HUES64 (cell line): ENCODE results near the gene SH2D1B. TPM values are rescaled to one million over a fixed set of nuclear protein-coding genes. Genes with fewer than 3 reads are reported as not detected.
"Not testable (repeated sequence)": the region's sequence is repeated elsewhere in the genome, so short reads cannot be mapped to it uniquely, and the experiment has no call there.

ENCODE experiments used
- H3K27ac ChIP-seq: 2 replicates; pipeline ENCODE4 v1.7.0; 2013; ENCODE audit warnings: low read depth, low read length, inconsistent platforms
- H3K27me3 ChIP-seq: 2 replicates; pipeline ENCODE4 v1.6.1; 2013; ENCODE audit warnings: mild to moderate bottlenecking, low read length; ENCODE audit not compliant: insufficient read depth
- H3K36me3 ChIP-seq: 2 replicates; pipeline ENCODE4 v1.6.1; 2013; ENCODE audit warnings: mild to moderate bottlenecking, low read length; ENCODE audit not compliant: insufficient read depth
- H3K4me1 ChIP-seq: 2 replicates; pipeline ENCODE4 v1.6.1; 2013; ENCODE audit warnings: mild to moderate bottlenecking, low read length, moderate library complexity; ENCODE audit not compliant: insufficient read depth
- H3K4me3 ChIP-seq: 2 replicates; pipeline ENCODE4 v1.5.1; 2013; ENCODE audit warnings: mild to moderate bottlenecking, low read length, moderate library complexity
- H3K9ac ChIP-seq: 2 replicates; pipeline ENCODE4 v1.6.1; 2013; ENCODE audit warnings: mild to moderate bottlenecking, low read depth, low read length
- H3K9me3 ChIP-seq: 2 replicates; pipeline ENCODE4 v1.6.1; 2013; ENCODE audit warnings: low read depth, low read length; ENCODE audit not compliant: insufficient read depth
- WGBS: fragments of 150-250, 120-280 bp; methylation state at CpG from one replicate; pipeline ENCODE4 v1.1.7; 2013; ENCODE audit warnings: missing lambda C conversion rate; 5-methylcytosine and 5-hydroxymethylcytosine counted together
- polyA plus RNA-seq, 2 experiments: library from polyadenylated mRNA; stranded (reverse); fragments of 50-300 nt; gene quantifications; one replicate each; pipeline ENCODE4 v1.2.3, GENCODE V29; 2013

SH2D1B gene, protein sequence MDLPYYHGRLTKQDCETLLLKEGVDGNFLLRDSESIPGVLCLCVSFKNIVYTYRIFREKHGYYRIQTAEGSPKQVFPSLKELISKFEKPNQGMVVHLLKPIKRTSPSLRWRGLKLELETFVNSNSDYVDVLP
- polyA plus RNA-seq (2013, experiment 1 of 2): not detected
- not detected for polyA plus RNA-seq (2013, experiment 2 of 2)

DNA sequence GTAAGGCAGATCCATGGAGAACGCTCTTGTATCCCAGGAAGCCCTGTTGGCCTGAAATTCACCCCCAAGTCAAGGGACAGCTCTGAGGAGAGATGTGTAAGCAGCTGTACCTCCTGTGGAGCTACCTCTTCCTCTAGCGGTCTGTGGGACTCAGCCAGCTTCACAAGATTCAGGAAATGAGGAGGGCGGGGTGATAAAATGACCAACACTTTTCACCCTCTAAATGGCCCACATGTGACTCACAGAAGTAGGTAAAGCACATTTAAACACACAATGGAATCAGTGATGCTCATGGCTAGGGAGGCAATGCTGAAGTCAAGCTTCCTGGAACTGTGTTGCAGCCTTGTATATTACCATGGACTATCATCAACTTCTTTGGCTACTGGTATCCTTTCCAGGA lies at the start of gene SH2D1B:
Gene SH2D1B (minus strand): TSS at position 135 of the 400 bp plus-strand sequence. CDS start 120 bp downstream, at position 15.
- WGBS: 90% methylated on average over 3 of the region's 3 CpGs

DNA sequence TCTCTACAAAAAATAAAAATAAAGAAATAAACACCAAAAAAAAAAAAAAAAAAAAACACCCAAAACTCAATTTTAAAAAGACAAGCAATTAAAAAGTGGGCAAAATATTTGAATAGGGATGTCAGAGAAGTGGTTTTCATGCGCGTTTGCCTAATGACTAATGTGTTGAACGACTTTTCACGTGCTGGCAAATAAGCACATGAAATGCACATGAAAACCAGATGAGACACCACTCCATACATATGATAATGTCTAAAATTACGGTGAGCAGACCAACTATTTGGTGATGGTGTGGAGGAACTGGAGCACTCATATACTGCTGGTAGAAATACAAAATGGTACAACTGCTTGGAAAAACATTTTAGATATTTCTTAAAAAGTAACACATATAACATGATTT lies 46.3 kb upstream of the SH2D1B start:
- Histone ChIP-seq H3K9ac (no peak overlapping the region), H3K36me3 (no peaks in the 10 kb centered on the region), H3K27ac (no peak overlapping the region), H3K9me3 (no peaks in the 10 kb centered on the region), H3K4me1 (no peaks in the 10 kb centered on the region), H3K4me3 (no peak overlapping the region), H3K27me3 (no peaks in the 10 kb centered on the region)
- WGBS: 96% methylated on average over 4 of the region's 5 CpGs

More for the DNA sequence above, at the start of gene SH2D1B:
- Histone ChIP-seq H3K27ac (no peak within 1 kb of the TSS), H3K27me3 (no peaks in the 10 kb centered on the region), H3K9ac (no peak within 1 kb of the TSS), H3K36me3 (no peaks in the 10 kb centered on the region), H3K9me3 (peaks cover 9% of the 10 kb centered on the region), H3K4me1 (no peaks in the 10 kb centered on the region), H3K4me3 (no peak within 1 kb of the TSS)

DNA sequence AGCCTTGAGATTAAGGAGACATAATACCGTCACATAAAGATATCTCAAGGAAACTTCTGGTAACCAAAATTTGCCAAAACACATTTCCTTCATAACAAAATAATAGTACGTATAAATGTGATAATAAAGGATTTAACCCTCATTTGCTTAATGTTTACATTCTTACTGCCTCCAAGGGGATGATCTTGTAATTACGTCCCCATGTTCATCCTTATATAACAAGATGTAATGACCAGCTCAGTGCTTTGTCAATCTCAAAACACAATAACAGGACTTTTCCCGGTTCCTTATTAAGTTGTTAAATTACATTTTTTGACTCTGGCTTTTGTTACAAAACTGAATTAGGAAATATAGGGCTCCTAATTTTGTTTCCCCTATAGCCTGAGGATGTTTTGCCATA lies 44.4 kb upstream of the SH2D1B start:
- H3K27ac ChIP-seq: no peak overlapping the region
- no peaks in the 10 kb centered on the region for H3K4me1 ChIP-seq
- no peaks in the 10 kb centered on the region for H3K9me3 ChIP-seq
- H3K36me3 ChIP-seq: no peaks in the 10 kb centered on the region
- H3K4me3 ChIP-seq: no peak overlapping the region
- H3K9ac ChIP-seq: no peak overlapping the region
- H3K27me3 ChIP-seq: no peaks in the 10 kb centered on the region
- 91% methylated on average over 1 of the region's 4 CpGs for WGBS

DNA sequence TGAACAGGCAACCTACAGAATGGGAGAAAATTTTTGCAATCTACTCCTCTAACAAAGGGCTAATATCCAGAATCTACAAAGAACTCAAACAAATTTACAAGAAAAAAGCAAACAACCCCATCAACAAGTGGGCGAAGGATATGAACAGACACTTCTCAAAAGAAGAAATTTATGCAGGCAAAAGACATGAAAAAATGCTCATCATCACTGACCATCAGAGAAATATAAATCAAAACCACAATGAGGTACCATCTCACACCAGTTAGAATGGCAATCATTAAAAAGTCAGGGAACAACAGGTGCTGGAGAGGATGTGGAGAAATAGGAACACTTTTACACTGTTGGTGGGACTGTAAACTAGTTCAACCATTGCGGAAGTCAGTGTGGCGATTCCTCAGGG lies 42.4 kb upstream of the SH2D1B start:
- WGBS: 92% methylated on average over 1 of the region's 3 CpGs

DNA sequence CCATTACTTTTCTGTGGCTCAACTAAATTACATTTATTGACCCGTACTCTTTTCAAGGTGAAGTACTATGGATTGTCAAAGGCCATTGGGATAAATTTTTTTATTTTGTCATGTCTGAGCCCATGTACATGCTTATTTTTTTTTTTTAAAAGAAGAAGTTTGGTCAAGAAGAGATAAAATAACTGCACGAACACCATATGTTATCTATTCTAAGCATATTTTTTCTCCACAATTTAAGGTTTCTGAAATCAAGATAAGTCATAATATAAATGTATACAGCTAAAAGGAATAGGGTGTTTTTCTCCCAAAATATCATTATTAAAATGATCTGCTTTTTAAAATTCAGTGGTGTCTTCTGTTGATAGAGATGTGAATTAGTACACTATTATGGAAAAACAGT lies 35.0 kb upstream of the SH2D1B start:
- WGBS: 82% methylated on average over 1 of the region's 2 CpGs
- Histone ChIP-seq H3K9ac (no peak overlapping the region), H3K27me3 (no peaks in the 10 kb centered on the region), H3K4me1 (no peaks in the 10 kb centered on the region), H3K27ac (no peak overlapping the region), H3K4me3 (no peak overlapping the region), H3K36me3 (no peaks in the 10 kb centered on the region), H3K9me3 (no peaks in the 10 kb centered on the region)

More for the DNA sequence above, 42.4 kb upstream of the SH2D1B start:
- not testable (repeated sequence) for H3K36me3 ChIP-seq, H3K27ac ChIP-seq, H3K27me3 ChIP-seq, H3K9ac ChIP-seq, H3K9me3 ChIP-seq, H3K4me3 ChIP-seq, H3K4me1 ChIP-seq

DNA sequence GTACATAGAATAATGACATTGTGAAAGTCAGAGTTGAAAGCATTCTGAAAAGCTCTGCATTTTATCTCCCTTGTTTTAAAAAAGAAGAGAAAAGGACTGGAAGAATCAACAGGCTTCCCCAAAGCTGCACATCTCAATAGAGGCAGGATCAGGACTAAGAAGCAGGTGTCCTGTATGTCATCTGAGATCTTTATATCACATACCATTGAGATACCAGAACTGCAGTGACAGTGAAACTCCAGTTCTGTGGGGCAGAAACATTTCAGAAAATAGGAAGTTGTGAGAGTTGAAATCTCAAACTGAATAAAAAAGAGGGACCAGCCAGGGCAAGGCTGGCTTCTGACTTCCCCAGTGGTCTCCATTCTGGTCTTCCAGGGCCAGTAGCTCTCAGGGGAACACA lies 33.0 kb upstream of the SH2D1B start:
- no peaks in the 10 kb centered on the region for H3K9me3 ChIP-seq
- H3K27ac ChIP-seq: no peak overlapping the region
- no peaks in the 10 kb centered on the region for H3K4me1 ChIP-seq
- no peak overlapping the region for H3K9ac ChIP-seq
- H3K27me3 ChIP-seq: no peaks in the 10 kb centered on the region
- H3K36me3 ChIP-seq: no peaks in the 10 kb centered on the region
- no peak overlapping the region for H3K4me3 ChIP-seq

DNA sequence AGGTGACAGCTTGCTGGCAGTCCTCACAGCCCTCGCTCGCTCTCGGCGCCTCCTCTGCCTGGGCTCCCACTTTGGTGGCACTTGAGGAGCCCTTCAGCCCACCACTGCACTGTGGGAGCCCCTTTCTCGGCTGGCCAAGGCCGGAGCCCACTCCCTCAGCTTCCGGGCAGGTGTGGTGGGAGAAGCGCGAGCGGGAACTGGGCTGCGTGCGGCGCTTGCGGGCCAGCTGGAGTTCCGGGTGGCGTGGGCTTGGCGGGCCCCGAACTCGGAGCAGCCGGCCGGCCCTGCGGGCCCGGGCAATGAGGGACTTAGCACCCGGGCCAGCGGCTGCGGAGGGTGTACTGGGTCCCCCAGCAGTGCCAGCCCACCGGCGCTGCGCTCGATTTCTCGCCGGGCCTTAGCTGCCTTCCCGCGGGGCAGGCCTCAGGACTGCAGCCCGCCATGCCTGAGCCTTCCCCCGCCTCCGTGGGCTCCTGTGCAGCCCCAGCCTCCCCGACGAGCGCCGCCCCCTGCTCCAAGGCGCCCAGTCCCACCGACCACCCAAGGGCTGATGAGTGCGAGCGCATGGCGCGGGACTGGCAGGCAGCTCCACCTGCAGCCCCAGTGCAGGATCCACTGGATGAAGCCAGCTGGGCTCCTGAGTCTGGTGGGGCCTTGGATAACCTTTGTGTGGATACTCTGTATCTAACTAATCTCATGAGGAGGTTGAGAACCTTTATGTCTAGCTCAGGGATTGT lies 21.2 kb upstream of the SH2D1B start:
- WGBS: 95% methylated on average over 45 of the region's 47 CpGs
- not testable (repeated sequence) for H3K4me1 ChIP-seq, H3K27ac ChIP-seq, H3K9me3 ChIP-seq, H3K36me3 ChIP-seq, H3K27me3 ChIP-seq, H3K4me3 ChIP-seq, H3K9ac ChIP-seq

DNA sequence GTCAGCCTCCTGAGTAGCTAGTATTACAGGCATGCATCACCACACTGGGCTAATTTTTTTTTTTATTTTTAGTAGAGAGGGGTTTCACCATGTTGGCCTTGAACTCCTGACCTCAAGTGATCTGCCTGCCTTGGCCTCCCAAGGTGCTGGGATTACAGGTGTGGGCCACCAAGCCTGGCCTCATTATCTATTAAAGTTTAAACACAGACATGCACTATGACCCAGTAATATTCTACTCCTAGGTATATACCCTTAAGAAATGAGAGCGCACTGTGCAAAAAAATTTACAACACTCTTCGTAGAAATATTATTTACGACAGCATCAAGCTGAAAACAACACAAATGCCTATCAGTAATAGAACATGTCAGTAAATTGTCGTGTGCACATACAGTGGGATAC lies 18.6 kb upstream of the SH2D1B start:
- no peak overlapping the region for H3K4me3 ChIP-seq
- WGBS: 95% methylated on average over 4 of the region's 4 CpGs
- no peaks in the 10 kb centered on the region for H3K27me3 ChIP-seq
- H3K9me3 ChIP-seq: no peaks in the 10 kb centered on the region
- no peak overlapping the region for H3K27ac ChIP-seq
- H3K36me3 ChIP-seq: no peaks in the 10 kb centered on the region
- no peaks in the 10 kb centered on the region for H3K4me1 ChIP-seq
- no peak overlapping the region for H3K9ac ChIP-seq

DNA sequence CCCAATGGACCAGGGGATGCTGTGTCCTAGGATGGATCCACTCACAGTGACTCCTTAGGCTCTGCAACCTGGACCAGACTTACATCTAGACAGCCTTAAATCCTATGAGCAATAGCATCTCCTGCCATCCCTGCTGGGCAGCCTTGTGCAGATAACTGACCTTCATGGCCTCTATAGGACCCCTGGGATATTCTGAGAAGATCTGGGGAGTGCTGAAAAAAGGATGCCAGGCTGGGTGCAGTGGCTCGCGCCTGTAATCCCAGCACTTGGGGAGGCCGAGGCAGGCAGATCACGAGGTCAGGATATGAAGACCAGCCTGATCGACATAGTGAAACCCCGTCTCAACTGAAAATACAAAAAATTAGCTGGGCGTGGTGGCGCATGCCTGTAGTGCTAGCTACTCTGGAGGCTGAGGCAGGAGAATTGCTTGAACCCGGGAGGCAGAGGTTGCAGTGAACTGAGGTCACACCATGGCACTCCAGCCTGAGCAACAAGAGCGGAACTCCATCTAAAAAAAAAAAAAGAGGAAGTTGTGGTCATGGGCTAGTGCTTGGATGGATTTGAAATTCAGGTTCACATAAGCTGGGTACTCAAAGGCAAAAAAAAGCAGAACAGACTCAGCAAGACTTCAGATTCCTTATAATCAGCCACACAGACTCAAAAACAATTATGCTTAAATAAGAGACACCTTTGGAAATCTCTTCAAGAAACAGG lies 10.9 kb upstream of the SH2D1B start:
- no peaks in the 10 kb centered on the region for H3K36me3 ChIP-seq
- no peak overlapping the region for H3K27ac ChIP-seq
- 93% methylated on average over 10 of the region's 10 CpGs for WGBS
- no peaks in the 10 kb centered on the region for H3K9me3 ChIP-seq
- H3K4me1 ChIP-seq: no peaks in the 10 kb centered on the region
- no peak overlapping the region for H3K9ac ChIP-seq
- H3K4me3 ChIP-seq: no peak overlapping the region
- H3K27me3 ChIP-seq: no peaks in the 10 kb centered on the region

DNA sequence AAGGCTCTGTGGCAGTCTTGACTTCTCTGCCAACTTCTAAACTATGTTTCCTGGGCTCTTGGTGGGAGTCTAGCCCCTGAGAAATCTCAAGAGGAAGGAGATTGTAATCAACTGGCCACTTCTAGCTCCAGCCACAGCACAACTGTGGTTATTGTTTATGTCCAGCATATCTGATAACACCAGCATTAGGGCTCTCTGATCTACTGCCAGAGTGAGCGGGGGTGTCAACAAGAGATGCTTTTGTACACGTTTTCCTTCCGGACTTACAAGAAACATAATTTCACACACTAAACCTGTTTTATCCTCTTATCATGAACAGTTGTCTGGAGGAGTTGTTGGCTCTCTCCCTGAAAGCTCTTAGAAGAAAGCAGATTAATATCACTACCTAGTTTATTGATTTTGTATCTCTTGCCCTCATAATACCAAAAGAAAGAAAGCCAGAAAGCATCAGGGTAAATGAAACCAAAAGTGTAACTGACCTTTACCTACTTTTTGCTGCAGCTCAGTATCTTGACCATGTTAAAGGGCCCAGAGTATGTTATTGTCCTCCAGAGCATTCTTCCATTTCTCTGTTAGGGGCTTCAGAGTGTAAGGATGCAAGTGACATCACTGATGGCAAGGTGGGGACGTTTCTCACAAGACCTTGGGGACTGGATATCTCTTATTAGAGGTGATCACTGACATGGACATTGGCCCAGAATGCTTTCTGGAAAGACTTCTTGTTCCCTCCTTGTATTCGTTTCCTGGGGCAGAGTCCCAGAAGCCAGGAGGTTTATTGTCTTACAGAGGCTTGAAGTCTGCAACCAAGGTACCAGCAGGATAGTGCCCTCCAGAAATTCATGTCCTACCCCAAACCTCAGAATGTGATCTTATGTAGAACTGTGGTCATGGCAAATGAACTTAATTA lies 9.6 kb upstream of the SH2D1B start:
- WGBS: 90% methylated on average over 5 of the region's 5 CpGs
- H3K4me1 ChIP-seq: no peaks in the 10 kb centered on the region
- H3K27me3 ChIP-seq: no peaks in the 10 kb centered on the region
- H3K4me3 ChIP-seq: no peak overlapping the region
- H3K9me3 ChIP-seq: no peaks in the 10 kb centered on the region
- H3K36me3 ChIP-seq: no peaks in the 10 kb centered on the region
- no peak overlapping the region for H3K27ac ChIP-seq
- no peak overlapping the region for H3K9ac ChIP-seq

DNA sequence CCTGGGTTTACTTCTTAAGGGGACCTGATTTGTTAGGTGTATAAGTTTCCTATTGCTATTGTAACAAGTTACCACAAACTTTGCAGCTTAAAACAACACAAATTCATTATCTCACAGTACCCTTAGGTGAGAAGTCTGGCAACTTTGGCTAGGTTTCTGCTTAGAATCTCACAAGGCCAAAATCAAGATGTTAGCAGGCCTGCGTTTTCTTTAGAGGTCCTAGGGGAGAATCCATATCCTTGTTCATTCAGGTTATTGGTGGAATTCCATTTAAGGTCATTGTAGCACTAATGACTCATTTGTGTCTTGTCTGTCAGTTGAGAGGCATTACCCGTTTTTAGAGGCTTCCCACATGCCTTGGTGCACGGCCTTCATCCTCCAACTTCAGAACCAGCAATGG lies 8.2 kb upstream of the SH2D1B start:
- H3K9me3 ChIP-seq: peaks cover 6% of the 10 kb centered on the region
- no peaks in the 10 kb centered on the region for H3K4me1 ChIP-seq
- H3K36me3 ChIP-seq: no peaks in the 10 kb centered on the region
- H3K4me3 ChIP-seq: no peak overlapping the region
- WGBS: 92% methylated on average over 3 of the region's 3 CpGs
- no peaks in the 10 kb centered on the region for H3K27me3 ChIP-seq
- H3K9ac ChIP-seq: no peak overlapping the region
- H3K27ac ChIP-seq: no peak overlapping the region
